Ovary (tissue), 3 donors: ENCODE measurements around the gene GAS2L1.

Source experiments
- CTCF ChIP-seq, 3 donors: fragments of 450-650 bp in 2 of 3; fragments of 200-600 bp in 1 of 3; IDR thresholded peaks; one replicate each; pipeline versions ENCODE4 v1.5.1 to v1.8.0; 2016 to 2022; ENCODE audit warnings: antibody characterized with exemption in 3 of 3, mild to moderate bottlenecking in 1 of 3
- EP300 ChIP-seq: sonication (generic); formaldehyde crosslinking; IDR thresholded peaks from one replicate; pipeline ENCODE4 v1.6.1; 2017; ENCODE audit warnings: antibody characterized with exemption
- donor health status: DM: no; HTN: no; CAD: no.

GRCh38 chr22:29309332-29310064 is 3.0 kb downstream of the GAS2L1 start:
- TF ChIP-seq CTCF (IDR thresholded peaks at IDR 0.05), result no peak
- no peak for TF ChIP-seq EP300
